ENCODE measurements around the gene NCKAP5L. TPM values are rescaled to one million over a fixed set of nuclear protein-coding genes. Genes with fewer than 3 reads are reported as not detected.

NCKAP5L gene
- total and polyA plus RNA-seq, 9 of the 15 experiments (the other 6 are each of a cell fraction or from before 2014, with no cell fraction given): 0.01 to 14.4 (median 3.7) TPM

- TF ChIP-seq CTBP1 (IDR thresholded peaks at IDR 0.05; ENCODE audit: borderline replicate concordance) (peak; percentile 100), ZNF41 (CRISPR knock-in tag; conservative IDR thresholded peaks at IDR 0.05) (peak; percentile 75), MTF1 (CRISPR knock-in tag; IDR thresholded peaks at IDR 0.05; ENCODE audit: borderline replicate concordance) (no peak), PYGO2 (tag; IDR thresholded peaks at IDR 0.05) (peak; percentile 86), ARID1B (IDR thresholded peaks at IDR 0.05) (peak; percentile 99), ERF (CRISPR knock-in tag; IDR thresholded peaks at IDR 0.05) (0 out of 2 replicates have a peak, but pooled peaks have one; percentile 69), NR2C2 (CRISPR knock-in tag; IDR thresholded peaks at IDR 0.05) (no peak), NR2C2 (tag; IDR thresholded peaks at IDR 0.05) (peak; percentile 84), EP300 (IDR thresholded peaks at IDR 0.05; ENCODE audit: low read length) (peak; percentile 94), BCOR (IDR thresholded peaks at IDR 0.05) (peak; percentile 82), KLF13 (tag; IDR thresholded peaks at IDR 0.05; ENCODE audit: borderline replicate concordance, low read depth) (0 out of 2 replicates have a peak, but pooled peaks have one; percentile 37), SETDB1 (IDR thresholded peaks at IDR 0.05; ENCODE audit: low read length) (peak; percentile 86), ESRRA (IDR thresholded peaks at IDR 0.05; ENCODE audit: borderline replicate concordance, low read depth) (peak; percentile 60; the same call in 1 of the 2 replicates), SMARCE1 (IDR thresholded peaks at IDR 0.05) (peak; percentile 99), ZNF644 (tag; IDR thresholded peaks at IDR 0.05; ENCODE audit: low read depth) (peak; percentile 95), MAFF (IDR thresholded peaks at IDR 0.05; ENCODE audit: low read length) (no peak; the same call in 1 of the 2 replicates), CBFA2T2 (conservative IDR thresholded peaks at IDR 0.05) (peak; percentile 99), RCOR1 (IDR thresholded peaks at IDR 0.05; ENCODE audit: borderline replicate concordance in 1 of 2, low read depth in 2 of 2, low read length in 2 of 2) (peak; percentile 73 to 98; a peak in 3 of 4 replicates), ZBED1 (IDR thresholded peaks at IDR 0.05) (peak; percentile 86; the same call in 1 of the 2 replicates), ZNF184 (CRISPR knock-in tag; IDR thresholded peaks at IDR 0.05) (no peak), HMGXB4 (CRISPR knock-in tag; IDR thresholded peaks at IDR 0.05) (peak; percentile 29; the same call in 1 of the 2 replicates), ELF2 (CRISPR knock-in tag; IDR thresholded peaks at IDR 0.05) (peak; percentile 59; the same call in 1 of the 2 replicates), AFF1 (IDR thresholded peaks at IDR 0.05; ENCODE audit: low read depth in 1 of 2, partially characterized antibody in 2 of 2) (peak in 1 of 2 experiments; percentile 89)
These were observed 41.0 kb upstream of the NCKAP5L start (continued) for GRCh38 chr12:49868952-49869815.

All from K562 (cell line).